Epidermal melanocyte (primary cell): Measurements from ENCODE around the gene AZGP1.
A peak's percentile ranks its signal among the peaks of the same experiment; 100 is the strongest.
"Not testable (repeated sequence)": the region's sequence is repeated elsewhere in the genome, so short reads cannot be mapped to it uniquely, and the experiment has no call there.

ENCODE experiments used
- DNase-seq: peaks from one replicate; pipeline ENCODE4 v3.0.0; 2011; ENCODE audit warnings: low spot score; ENCODE audit not compliant: insufficient read length

The AZGP1 gene

DNA sequence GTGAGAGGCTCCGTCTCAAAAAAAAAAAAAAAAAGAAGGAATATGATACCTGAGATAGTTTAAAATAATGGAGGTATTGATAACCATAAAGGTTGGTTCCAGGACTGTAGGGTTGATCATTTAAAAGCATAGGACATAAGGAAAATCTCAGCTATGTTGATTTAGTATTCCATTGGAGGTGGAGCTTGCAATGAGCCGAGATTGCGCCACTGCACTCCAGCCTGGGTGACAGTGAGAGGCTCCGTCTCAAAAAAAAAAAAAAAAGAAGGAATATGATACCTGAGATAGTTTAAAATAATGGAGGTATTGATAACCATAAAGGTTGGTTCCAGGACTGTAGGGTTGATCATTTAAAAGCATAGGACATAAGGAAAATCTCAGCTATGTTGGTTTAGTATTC lies 23.2 kb downstream of the AZGP1 start:
- DNase-seq, result not testable (repeated sequence)

GRCh38 chr7:99950819-99951218 lies 25.0 kb downstream of the AZGP1 start:
- DNase-seq, result not testable (repeated sequence)

DNA sequence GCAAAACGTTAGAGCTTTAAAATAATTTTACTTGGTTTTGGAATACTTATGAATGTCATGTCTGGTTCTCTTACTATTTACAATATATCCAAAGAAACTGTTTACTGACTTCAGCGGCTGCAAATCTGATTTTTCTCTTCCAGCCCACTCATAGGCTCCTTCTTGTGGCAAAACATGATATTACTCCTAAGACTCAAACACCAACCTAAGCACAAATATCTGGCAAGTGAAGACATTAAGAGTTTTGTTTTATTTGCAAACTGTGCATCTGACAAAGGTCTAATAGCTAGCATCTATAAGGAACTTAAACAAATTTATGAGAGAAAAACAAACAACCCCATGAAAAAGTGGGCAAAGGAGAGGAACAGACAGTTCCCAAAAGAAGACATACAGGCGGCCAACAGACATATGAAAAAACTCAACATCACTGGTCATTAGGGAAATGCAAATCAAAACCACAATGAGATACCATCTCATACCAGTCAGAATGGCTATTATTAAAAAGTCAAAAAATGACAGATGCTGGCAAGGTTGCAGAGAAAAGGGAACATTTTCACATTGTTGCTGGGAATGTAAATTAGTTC lies 26.1 kb downstream of the AZGP1 start:
- DNase-seq, result no peak

GRCh38 chr7:99947608-99948007 lies 28.2 kb downstream of the AZGP1 start:
- DNase-seq, result no peak

- DNase-seq, result no peak
Measured at GRCh38 chr7:99944497-99945070, 31.2 kb downstream of the AZGP1 start.

DNA sequence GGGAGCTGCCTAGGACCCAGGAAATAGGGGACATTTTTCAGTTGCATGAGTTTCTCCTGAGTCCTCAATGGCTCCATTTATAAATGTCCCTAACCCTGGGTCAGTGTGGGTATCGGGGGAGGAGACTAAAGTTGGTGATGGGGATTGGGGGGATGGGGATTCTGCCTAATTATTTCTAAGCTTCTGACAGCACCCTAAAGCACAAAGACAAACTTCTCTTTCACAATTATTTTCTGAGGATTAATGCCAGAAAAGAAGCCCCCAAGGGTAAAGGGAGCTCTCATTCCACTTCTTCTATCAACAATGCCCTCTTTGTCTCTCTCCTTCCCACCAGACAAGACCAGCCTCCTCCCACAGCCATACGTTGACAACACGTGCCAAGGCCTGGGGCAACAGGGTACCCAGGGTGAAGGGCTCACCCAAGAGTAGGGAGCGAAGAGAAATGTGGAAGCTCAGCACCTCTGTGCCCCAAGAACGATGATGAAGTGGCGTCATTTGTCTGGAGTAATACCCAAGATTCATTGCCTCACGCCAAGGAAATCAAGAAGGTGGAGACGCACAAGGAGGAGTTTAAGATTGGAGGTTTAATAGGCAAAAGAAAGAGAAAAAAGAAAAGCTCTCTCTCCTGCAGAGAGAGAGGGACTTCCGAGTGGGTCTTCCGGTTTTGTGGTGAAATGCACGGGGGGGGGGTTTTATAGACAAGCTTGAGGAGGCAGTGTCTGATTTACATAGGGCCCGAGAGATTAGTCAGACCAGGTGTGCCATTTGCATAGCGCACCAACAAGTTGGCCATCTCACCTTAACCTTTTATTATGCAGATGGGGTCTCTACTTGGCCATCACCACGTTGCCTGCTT lies 32.0 kb downstream of the AZGP1 start:
- peak; percentile 74 for DNase-seq

DNA sequence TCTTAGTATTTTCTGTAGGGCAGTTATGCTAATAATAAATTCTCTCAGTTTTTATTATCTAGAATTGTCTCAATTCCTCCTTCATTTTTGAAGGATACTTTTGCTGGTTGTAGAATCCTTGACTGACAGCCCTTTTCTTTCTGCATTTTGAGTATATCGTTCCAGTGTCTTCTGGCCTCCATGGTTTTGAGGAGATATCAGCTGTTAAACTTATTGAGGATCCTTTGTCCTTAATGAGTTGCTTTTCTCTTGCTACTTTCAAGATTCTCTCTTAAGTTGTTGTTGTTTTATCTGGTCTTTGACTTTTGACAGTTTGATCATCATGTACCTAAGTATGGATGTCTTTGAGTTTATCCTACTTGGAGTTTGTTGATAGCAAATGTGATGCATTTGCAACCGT lies 37.5 kb downstream of the AZGP1 start:
- no peak for DNase-seq

GRCh38 chr7:99935009-99935408 lies 40.8 kb downstream of the AZGP1 start:
- not testable (repeated sequence) for DNase-seq

- no peak for DNase-seq
Measured at GRCh38 chr7:99930376-99930775, 45.5 kb downstream of the AZGP1 start.

GRCh38 chr7:99929730-99930053 lies 46.1 kb downstream of the AZGP1 start:
- DNase-seq, result no peak

GRCh38 chr7:99928994-99929729 lies 46.7 kb downstream of the AZGP1 start, which contains the start of gene GJC3:
Gene GJC3 (minus strand): TSS chr7:99929620. CDS start chr7:99929620, 0 bp downstream.
- DNase-seq, result peak; percentile 82

DNA sequence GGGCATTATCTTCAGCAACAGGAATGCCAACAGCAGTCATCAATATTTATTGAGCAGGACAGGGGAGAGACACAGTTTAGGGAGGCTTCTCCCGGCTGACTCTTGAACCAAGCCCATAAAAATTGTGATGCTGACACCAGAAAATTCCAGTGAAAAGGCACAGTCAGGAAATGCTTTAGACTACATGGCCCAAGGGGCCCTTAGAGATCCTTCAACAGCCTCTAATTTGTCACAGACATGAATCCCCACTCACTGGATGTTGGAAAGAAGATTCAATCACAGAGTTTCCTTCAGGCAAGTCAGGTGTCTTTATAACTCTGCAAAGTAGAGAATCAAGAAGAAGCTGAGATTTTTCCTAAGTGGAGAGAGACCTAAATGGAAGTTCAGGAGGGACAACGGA lies 47.6 kb downstream of the AZGP1 start:
- no peak for DNase-seq

DNA sequence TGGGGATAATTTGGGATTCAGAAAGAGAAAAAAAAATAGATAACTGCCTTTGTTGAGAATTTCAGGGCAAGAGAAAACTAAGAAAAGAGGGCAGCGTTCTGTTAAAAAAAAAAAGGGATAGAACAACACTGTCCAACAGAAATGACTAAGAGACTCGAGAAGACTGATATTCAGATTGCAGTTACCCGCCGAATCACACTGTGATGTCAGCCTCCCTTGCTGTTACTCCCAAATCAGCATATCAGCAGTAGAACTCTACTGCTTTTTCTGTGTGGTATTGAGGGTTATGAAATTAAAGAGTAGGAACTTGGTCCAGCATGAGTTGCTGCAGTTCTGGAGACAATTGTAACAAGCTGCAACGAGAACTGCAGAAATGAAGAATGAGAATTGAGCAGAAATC lies 48.3 kb downstream of the AZGP1 start:
- DNase-seq, result no peak

DNA sequence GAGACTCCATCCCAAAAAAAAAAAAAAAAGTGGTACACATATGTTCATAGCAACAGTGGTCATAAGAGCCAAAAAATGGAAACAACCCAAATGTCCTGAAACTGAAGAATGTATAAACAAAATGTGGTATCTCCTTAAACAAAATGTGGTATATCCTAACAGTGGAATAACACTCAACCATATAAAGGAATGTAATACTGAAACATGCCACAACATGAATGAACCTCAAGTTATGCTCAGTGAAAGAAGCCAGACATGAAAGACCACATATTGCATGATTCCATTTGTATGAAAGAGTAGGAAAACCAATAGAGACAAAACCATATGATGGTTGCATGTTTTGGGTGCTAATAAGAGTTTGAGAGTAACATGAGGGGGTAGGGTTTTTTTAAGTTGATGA lies 49.5 kb downstream of the AZGP1 start:
- no peak for DNase-seq

DNA sequence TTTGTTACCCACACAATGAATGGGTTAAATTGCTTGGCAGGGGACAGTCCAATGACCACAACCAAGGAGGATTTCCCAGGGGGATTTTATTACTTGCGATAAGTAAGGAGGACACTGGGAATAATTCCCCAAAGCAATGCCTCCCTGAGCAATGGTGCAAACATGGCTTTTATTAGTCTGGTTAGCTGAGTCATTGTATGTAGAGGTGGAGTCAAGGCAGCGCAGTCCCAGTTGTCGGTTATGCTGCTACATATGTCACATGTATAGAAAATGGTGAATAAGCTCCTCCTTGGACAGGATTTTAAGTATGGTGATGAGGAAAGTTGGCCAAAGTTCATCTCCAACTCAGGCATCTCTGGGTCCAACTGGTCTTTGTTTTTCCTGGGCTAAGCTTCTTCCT lies 52.6 kb downstream of the AZGP1 start:
- no peak for DNase-seq

- no peak for DNase-seq
Measured at GRCh38 chr7:99920149-99920548, 55.7 kb downstream of the AZGP1 start.

DNA sequence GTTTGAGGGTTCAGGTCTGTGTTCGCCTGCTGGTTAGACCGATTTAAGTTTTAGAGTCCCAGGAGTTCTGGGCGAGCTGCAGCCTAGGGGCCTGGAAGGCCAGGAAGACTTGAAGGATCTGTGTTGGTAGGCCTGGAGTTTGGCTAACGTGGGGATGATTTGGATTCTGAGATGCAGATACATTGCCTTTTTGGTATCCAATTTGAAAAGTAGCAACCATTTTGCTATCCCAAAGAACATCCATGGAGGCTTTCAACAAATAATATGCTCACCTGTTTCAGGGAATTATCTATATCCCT lies 56.1 kb downstream of the AZGP1 start:
- no peak for DNase-seq

GRCh38 chr7:99918959-99919813 lies 56.6 kb downstream of the AZGP1 start, which contains the start of gene TRIM4:
Gene TRIM4 (minus strand): TSS chr7:99919530. CDS start chr7:99919401, 129 bp downstream.
- DNase-seq, result peak; percentile 83
